HL-60 (cell line): ENCODE measurements around the gene PRDM16.

Experiments
- POLR2AphosphoS5 ChIP-seq: IDR thresholded peaks from 2 replicates; pipeline ENCODE4 v1.6.1; 2012; ENCODE audit warnings: low read depth
- REST ChIP-seq: IDR thresholded peaks from 2 replicates; pipeline ENCODE4 v1.6.1; 2012; ENCODE audit warnings: low read depth; ENCODE audit not compliant: insufficient replicate concordance
- SPI1 ChIP-seq: IDR thresholded peaks from 2 replicates; pipeline ENCODE4 v1.6.1; 2012; ENCODE audit warnings: low read depth, mild to moderate bottlenecking, borderline replicate concordance
- TF ChIP-seq, protein P1 (sequence below): IDR thresholded peaks from one replicate; pipeline ENCODE4 v1.5.1; 2011; ENCODE audit warnings: low read length, control low read depth, inconsistent platforms; ENCODE audit not compliant: insufficient read depth

- TF ChIP-seq, protein P1, sequence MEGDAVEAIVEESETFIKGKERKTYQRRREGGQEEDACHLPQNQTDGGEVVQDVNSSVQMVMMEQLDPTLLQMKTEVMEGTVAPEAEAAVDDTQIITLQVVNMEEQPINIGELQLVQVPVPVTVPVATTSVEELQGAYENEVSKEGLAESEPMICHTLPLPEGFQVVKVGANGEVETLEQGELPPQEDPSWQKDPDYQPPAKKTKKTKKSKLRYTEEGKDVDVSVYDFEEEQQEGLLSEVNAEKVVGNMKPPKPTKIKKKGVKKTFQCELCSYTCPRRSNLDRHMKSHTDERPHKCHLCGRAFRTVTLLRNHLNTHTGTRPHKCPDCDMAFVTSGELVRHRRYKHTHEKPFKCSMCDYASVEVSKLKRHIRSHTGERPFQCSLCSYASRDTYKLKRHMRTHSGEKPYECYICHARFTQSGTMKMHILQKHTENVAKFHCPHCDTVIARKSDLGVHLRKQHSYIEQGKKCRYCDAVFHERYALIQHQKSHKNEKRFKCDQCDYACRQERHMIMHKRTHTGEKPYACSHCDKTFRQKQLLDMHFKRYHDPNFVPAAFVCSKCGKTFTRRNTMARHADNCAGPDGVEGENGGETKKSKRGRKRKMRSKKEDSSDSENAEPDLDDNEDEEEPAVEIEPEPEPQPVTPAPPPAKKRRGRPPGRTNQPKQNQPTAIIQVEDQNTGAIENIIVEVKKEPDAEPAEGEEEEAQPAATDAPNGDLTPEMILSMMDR = no peak
- TF ChIP-seq POLR2AphosphoS5 (no peak), SPI1 (no peak), REST (no peak)
These were observed 47.8 kb upstream of the PRDM16 start, which contains the start of gene ACTRT2 for GRCh38 chr1:3021233-3021671.
